ENCODE data around the gene MB.

- TF ChIP-seq EZH2 (IDR thresholded peaks at IDR 0.05; ENCODE audit: low read depth, unreplicated experiment) = no peak
- TF ChIP-seq REST (IDR thresholded peaks at IDR 0.05; ENCODE audit: unreplicated experiment) = no peak
- TF ChIP-seq, protein P1, sequence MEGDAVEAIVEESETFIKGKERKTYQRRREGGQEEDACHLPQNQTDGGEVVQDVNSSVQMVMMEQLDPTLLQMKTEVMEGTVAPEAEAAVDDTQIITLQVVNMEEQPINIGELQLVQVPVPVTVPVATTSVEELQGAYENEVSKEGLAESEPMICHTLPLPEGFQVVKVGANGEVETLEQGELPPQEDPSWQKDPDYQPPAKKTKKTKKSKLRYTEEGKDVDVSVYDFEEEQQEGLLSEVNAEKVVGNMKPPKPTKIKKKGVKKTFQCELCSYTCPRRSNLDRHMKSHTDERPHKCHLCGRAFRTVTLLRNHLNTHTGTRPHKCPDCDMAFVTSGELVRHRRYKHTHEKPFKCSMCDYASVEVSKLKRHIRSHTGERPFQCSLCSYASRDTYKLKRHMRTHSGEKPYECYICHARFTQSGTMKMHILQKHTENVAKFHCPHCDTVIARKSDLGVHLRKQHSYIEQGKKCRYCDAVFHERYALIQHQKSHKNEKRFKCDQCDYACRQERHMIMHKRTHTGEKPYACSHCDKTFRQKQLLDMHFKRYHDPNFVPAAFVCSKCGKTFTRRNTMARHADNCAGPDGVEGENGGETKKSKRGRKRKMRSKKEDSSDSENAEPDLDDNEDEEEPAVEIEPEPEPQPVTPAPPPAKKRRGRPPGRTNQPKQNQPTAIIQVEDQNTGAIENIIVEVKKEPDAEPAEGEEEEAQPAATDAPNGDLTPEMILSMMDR (conservative IDR thresholded peaks at IDR 0.05; ENCODE audit: low read depth in 2 of 2) = no peak
- TF ChIP-seq, protein P2, sequence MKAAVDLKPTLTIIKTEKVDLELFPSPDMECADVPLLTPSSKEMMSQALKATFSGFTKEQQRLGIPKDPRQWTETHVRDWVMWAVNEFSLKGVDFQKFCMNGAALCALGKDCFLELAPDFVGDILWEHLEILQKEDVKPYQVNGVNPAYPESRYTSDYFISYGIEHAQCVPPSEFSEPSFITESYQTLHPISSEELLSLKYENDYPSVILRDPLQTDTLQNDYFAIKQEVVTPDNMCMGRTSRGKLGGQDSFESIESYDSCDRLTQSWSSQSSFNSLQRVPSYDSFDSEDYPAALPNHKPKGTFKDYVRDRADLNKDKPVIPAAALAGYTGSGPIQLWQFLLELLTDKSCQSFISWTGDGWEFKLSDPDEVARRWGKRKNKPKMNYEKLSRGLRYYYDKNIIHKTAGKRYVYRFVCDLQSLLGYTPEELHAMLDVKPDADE (IDR thresholded peaks at IDR 0.05) = no peak
- TF ChIP-seq EZH2phosphoT487 (IDR thresholded peaks at IDR 0.05; ENCODE audit: unreplicated experiment) = no peak
Observed at GRCh38 chr22:35643991-35644390, 26.9 kb upstream of the MB start.
